Activated gamma-delta T cell treated with anti-CD3 and anti-CD28 coated beads, Interleukin-2, amount 50 U/mL, for 16 hours (primary cell): ENCODE results near the gene KCTD16.

Experiments used
- DNase-seq: peaks from one replicate; pipeline ENCODE4 v3.0.0-alpha.2; 2020; ENCODE audit warnings: low read depth

The KCTD16 gene

DNA sequence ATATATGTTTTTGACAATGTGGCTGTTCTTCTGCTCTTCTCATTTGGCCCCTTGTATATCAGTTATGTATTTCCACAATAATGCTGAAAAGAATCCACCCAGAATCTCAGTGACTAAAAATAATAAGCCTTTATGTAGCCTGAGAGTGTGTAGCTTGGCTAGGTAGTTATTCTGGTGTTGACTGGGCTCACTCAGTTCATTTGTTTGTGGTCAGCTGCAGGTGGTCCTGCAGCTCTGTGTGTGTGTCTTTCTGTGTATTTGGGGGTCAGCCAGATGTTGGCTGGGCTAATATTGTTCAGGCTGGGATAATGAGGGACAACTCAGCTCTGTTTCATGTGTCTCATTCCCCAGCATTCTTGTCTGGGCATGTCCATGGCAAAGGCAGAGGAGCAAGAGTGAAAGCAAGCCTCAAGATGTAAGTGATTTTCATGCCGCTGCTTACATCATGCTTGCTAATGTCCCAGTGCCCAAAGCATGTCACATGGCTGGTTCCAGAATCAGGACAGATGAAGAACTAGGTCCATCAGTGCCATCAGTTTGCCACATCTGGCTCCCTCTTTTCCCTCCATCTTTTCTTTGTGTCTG lies 162.8 kb downstream of the KCTD16 start:
- DNase-seq: no peak

DNA sequence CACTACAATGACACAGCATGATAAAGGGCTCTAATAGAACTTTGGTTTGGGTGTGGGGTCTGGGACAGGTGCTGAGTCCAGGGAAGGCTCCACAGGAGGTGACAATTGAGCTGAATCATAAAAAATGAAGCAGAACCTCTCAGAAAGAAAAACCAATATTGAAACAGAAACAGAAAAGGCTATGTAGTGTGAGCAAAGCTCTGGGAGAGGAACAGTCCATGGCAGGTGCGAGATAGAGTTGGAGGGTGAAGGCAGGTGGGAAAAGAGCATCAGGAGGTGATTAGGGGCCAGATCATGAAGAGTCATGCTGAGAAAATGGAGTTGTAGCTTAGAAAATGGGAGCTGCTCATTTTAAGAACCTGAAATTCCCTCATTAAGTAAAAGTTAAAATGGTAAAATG lies 164.9 kb downstream of the KCTD16 start:
- DNase-seq: no peak

DNA sequence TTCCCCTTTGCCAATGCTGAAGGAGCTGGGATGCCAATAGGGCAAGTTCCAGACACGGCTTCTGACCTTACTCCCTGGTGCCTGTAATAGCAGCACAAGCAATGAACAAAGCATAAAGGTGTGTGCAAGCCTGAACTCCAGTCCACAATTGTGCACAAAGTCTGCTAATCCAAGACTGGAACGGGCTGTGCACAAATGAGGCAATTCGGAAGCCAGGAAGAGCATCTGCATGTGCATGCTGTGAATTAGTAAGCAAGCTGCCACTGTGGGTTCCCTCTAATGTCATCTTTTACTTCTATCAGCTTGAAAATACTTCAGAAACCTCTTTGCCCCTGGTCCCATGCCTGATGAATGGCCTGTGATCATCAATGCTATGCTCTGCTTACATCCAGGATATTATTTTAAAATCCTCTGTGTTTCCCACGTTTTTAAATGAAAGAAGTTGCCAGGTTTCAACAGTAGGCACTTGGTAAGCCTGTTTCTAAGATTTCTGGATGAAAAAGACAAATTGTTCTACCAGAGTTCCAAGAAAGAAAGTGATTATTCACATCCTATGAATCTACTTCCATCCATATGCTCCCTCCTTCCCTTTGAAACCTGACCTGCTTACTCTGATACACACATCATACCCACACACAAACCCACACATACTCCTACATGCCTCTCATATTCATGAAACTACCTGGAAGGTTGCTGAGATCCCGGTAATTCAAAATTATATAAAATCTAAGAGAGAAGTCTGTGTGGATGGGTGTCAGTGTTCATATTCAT lies 165.7 kb downstream of the KCTD16 start:
- DNase-seq: no peak

DNA sequence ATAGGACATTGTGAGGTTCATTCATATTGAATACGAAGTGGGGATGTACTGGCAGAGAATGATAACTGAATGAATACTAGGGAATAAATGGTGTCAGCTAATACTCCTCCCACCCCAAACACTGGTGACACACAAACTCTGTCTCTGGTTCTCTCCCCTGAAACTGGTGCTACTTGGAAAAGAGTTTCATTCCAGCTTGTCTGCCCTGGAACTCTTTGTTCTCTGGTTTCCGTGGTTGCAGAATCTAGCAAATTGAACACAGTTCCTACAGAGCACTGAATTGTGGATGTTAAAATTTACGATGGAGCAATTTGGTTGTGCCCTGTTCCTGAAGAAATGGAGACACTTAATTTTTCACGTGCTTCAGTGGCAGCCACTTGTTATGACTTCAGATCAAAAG lies 181.7 kb downstream of the KCTD16 start:
- DNase-seq: no peak

DNA sequence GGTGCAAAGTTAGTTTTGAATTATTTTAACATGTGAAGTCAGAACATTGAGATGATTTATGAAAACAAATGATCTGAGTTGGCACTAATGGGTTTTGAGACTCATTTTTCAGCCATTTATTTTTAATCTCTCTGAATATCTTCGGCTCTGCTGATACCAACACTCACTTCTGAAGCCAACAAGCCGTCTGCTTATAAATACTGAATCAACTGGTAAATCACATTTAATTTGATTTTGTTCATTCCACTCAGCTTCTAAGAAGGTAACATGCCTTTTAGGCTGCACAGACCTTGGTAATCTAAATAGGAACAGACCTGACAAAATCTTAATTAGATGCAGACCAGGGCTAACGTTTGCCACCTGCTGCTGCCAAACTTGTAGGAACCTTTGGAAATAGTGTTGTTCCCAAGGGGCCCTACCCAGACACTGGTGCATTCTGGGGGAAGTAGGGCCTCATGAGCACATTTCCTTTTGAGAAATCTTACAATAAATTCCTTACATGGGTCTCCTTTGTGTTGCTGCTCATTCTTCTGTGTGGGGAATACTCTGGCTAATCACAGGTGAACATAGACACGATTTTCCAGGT lies 182.2 kb downstream of the KCTD16 start:
- DNase-seq: no peak

DNA sequence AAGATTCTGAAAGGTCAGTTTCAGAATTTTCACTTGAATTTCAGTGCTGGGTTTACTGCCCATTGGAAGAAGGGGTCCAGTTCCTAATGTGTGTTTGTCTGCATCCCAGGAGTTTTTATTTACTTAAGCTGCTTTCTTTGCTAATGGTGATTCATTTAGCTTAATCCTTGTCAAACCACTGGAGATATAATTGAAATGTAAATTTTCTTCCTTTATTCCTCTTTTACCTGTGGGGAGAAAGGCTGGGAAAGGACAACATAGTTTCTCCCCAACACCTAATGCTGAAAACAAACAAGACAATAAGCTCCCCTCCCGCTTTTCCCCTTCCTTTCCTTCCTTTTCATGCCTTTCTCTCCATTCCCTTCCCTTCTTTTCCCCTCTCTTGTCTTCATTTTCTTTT lies 185.8 kb downstream of the KCTD16 start:
- DNase-seq: no peak

DNA sequence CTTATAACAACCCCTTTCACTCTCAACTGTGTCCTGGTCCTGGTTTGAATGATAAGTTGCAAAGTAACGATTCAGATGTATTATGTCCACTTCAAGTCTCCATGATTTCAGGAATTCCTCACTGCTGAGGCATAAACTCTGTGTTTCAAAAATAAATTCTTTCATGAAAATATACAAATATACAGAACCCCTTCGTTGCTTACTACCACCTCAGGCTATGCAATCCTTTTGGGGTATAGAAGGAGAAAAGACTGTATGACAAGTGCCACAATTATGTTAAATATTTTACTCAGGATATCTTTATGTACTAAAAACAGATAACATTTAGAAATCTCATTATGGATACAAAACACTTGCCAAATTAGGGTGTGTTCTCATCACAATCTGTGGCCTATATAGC lies 190.7 kb downstream of the KCTD16 start:
- no peak for DNase-seq

DNA sequence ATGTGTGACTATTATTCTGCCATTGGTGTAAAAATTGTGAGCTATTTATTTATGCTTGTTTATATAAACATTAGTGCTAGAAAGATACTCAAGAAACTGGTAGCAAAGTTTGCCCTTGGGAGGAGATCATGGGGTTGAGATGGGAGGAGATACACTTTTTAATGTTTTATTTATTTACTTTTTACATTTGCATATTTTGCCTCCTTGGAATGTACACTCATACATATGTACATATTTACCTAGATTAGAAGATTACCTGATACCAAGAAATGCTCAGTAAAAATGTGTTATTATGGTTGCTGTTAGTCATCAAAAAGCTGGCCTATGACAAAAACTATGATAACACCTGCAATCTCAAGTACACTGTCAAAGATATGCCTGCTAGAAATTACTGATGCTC lies 195.2 kb downstream of the KCTD16 start:
- no peak for DNase-seq

DNA sequence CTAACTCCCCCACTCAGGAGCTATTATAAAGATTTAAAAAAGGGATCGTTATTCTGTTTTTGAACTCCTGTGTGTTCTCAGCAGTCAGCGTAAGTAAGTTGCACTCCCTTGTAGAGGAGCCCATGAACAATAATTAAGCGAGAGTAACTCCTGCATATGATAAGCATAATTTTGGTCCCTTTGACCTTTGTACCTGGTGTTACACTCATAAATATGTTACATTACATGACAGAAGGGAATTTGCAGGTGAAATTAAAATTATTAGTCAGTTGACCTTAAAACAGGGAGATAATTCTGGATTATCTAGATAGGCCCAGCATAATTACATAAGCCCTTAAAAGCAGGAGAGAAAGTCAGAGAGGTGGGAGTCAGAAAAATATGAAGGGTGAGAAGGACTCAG lies 197.3 kb downstream of the KCTD16 start:
- no peak for DNase-seq

DNA sequence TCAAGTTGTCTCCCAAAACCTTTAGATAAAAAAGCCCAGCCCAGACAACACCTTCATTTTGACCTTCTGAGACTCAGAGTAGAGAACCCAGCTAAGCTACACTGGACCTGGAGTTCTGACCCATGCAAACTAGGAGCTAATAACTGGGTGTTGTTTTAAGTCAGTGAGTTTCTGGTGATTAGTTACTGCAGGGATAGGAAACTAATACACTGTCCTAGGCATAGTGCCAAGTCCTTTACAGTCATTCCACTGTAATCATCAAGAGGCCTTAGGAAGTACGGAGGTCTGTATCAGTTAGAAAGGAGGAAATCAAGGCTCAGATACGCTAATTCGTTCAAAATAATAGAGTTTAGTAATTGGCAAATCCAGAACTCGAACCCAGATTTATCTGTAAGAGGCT lies 197.9 kb downstream of the KCTD16 start:
- no peak for DNase-seq

DNA sequence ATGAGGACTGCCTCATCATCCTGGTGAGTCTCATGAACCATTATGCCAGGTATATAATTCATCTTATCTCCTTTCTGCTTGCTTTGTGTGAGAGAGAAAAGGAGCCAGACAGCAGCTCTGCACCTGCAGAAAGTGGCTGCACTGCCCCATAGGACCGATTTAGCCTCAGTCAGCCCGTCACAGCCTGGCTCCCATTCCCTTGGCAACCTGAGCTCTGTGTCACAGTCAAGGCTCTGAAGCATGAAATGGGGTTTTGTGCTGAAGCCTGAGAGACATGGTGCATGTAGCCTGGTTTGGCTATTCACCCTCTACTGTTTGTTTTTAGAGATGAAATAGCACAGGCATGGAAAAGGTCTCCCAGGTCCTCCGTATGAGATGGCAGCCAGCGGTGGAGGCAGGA lies 198.3 kb downstream of the KCTD16 start:
- DNase-seq: no peak

DNA sequence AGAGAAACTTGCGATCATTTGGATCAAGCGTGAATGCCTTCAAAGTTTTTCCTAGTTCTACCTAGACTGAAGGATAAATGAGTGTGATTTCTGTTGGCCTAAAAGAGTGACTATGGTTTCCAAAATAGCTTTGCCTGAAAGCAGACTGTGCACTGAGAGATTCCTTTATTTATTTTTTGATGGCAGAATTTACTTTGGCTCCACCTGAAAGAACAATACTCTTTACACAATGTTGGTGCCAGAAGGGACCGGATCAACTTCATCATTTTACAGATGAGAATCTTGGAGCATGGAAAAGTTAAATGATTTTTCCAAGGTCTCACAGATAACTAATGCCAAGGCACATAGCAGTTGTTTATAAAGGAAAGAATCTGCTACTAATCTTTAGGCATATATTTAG lies 199.6 kb downstream of the KCTD16 start:
- no peak for DNase-seq

DNA sequence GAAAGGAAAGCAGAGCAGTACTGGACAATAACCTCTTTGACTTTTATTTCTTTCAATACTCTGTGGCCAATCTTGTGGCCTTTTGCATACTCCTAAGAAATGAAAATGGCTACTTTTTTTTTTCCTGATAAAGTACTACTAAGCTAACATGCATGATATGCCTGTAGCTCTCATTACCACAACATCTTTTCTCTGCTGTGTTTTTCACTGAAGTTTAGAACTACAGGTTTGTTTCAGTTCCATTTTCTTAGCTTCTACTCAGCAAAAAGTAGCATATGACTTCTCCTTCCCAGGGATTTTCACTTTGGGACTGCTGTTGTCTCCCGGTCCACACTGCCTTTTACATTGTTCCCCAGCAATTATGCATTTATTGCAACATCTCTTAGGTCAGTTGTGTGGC lies 204.0 kb downstream of the KCTD16 start:
- DNase-seq: no peak

DNA sequence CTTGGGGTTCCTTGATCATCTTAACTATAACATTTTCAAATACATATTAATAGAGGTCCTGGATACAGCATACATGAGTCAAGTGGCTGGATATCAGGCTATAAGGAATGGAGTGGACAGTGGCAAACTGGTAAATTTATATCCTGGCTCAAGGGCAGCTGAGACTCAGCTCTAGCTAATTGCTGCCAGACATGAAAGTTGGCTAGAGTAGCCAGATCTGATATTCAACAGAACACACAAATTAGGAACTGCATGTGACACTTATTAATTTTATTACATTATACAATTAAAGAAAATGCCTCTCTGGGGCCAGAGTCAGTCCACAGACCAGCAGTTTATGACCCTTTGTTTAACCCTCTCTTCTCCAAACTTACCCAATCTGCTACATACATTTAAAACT lies 206.5 kb downstream of the KCTD16 start:
- DNase-seq: no peak

DNA sequence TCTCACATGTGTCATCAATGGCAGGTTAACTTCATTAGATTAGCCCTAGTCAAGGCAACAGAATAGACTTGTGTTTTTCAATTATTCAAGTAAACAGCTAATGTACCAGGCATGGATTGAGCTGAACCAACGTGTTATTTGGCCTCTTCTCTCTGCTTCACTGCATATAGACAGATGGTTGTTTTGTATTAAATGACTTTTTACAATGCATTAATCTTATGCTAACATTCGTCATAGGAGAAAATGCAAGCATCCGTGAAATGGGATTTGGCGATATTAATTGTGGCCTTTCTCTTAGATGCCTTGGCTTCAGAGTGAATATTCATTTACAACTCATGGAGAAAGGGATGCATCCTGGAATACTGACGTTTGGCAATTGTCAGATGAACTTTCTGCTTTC lies 208.0 kb downstream of the KCTD16 start:
- no peak for DNase-seq

DNA sequence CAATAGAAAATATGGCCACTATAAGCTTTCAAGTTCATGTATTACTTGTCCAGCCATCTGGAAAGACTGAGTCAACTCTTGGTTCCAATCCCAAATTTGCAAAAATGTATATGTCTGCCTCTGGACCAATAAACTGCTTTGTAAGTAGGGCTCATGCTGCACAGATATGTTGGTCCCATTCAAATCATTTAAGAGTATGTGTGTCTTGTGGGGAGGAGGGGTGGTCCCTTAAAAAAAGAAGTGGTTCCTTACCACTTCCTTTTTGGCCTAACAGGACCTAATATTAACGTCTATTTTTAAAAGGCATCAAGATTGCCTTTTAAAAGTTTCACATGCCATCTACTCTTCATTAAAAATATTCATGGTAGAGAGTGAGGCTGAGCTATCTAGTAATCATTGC lies 214.9 kb downstream of the KCTD16 start:
- no peak for DNase-seq

DNA sequence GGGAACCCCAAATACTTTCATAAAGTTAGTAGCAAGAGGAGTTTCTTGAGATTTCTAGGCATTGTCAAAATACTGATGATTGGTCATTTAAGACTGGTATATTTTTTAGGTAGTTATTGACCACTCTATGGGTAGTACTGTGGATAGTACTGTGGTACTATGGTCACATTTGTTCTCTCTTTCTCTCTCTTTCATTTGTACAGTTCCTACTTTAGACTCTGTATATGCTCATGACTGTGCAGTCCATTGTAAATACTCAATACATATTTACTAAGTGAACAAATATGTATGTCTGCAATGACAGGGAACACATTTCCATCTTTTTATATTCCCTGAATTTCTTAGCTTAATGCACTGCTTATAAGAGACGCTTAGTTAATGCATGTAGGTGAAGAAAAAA lies 215.6 kb downstream of the KCTD16 start:
- no peak for DNase-seq

DNA sequence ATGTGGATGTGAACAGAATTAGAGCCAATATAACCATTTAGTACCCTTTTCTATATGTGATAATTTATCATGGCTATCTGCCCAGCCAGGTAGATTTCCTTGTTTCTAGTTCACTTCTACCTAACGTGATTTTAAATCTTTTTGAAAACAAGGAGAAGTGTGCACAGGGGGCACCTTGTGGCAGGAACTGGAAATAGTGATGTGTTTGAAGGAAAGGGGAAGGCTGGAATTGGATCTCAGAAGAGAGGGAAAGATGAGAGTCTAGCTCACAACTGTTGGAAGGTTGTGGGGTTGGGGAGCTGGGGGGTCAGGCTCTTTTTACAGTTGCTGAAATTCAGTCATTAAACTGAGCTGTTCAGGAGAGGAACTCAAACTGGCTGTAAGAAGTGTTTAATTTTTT lies 219.5 kb downstream of the KCTD16 start:
- DNase-seq: no peak

DNA sequence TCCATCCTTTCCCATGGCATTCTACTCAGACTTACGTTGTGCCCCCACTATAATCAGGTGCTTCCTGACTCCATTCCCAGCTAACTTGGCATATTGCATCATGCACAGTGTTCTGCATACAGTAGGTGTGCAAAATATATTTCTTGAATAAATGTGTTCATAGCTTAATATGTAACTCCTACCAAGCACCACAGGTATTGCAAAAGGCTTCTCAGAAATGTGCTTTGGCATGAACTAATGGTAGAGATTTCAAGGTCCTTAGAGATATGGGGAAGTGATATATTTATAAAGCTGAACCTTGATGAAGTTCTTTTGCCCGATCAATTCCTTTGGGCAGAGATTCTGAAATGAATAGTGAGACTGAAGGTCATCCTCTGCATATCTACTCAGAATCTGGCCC lies 220.4 kb downstream of the KCTD16 start:
- no peak for DNase-seq

DNA sequence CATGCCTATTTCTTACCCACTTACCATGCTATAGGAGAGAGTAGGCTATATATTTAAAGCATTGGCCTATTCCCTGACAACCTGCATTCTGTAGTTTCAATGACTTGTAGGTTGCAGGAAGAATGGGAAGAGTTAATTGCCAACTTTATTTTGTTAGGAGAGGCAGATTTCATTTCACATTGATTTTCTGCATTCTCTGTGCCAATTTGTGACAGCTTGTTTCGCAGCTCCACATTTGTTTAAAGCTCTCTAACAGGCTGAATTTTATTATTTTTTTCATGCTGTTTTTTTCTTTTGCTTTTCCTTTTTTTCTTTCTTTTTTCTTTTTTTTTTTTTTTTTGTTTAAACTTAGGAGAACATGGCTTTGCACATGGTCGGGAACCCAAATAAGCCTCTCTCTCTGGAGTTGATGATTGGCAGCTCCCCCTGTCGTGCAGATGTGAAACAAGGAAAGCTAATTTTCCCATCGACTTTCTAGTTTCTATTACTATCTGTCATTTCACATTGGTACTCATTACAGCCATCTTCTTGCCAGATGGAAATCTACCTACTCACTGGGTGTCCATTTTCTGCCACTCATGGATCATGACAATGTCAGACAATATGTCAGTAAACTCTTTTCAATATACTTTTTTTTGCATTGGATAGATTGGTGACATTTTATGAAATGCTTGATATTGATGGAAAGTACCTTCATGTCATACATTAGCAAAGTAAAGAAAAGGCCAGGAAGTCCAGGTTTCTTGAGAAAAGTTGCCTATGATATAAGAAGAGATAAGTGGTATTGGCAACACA lies 223.2 kb downstream of the KCTD16 start:
- no peak for DNase-seq

DNA sequence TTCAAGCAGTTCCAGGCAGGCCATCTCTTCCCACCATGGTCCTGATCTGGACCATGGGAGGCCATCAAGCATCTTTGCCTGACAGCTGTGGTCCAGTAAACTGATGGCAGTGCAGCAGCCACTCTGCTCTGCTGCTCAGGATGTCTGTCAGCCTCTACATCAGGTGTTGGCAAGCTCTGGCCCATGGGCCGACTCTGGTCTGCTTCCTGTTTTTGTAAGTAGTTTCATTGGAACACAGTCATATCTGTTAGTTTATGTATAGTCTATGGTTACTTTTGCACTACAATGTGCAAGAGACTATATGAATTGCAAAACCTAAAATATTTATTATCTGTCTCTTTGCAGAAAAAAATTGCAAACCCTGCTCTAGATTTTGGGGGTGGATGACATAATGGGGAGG lies 225.0 kb downstream of the KCTD16 start:
- DNase-seq: no peak

DNA sequence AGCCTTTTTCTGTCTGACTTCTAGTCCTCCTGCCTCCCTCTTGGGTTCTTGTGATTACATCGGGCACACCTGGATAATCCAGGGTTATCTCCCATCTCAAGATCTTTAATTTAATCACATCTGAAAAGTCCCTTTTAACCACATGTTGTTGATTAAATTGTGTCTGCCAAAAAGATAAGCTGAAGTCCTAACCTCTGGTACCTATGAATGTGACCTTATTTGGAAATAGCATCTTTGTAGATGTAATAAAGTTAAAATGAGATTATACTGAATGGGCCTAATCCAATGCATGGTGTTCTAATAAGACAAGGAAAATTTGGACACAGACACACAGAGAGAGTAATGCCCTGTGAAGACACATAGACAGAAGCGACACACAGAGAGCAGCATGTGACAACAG lies 232.4 kb downstream of the KCTD16 start:
- no peak for DNase-seq

DNA sequence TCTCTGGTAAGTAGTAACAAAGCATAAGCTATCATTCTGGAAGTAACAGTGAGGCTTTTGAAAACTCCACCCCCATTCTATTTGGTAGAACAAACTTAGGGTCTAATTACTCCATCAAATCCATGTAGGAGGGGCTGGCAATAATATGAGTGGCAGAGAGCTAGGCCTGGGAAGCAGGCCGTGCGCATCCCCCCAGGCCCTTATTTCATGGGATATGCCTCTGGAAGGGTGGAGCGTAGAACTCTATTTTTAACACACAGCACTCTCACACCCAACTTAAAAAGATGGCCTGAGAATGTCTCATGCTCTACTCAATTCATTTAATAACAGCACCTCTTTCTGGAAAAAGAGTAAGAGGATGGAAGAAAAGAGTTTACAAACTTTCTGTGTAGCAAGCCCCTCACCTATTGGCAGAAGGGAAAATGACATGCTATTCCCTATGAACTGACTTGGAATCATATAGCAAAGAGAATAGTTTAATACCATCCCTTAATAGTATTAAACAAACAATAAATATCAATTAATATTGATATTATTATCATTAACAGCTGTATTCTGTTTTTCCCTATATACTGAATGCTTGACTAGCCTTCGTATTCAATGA lies 233.2 kb downstream of the KCTD16 start:
- DNase-seq: no peak
